NT2/D1 (cell line): ENCODE results near the gene CREB1.

Experiments
- SUZ12 ChIP-seq: IDR thresholded peaks from 2 replicates; pipeline ENCODE4 v1.6.1; 2011; ENCODE audit not compliant: insufficient read length, insufficient read depth; ENCODE audit errors: extremely low read depth
- YY1 ChIP-seq: IDR thresholded peaks from 2 replicates; pipeline ENCODE4 v1.6.1; 2011; ENCODE audit not compliant: insufficient read length, insufficient read depth
- ZNF274 ChIP-seq: IDR thresholded peaks from 2 replicates; pipeline ENCODE4 v1.6.1; 2011; ENCODE audit warnings: mild to moderate bottlenecking, low read depth, low read length

DNA sequence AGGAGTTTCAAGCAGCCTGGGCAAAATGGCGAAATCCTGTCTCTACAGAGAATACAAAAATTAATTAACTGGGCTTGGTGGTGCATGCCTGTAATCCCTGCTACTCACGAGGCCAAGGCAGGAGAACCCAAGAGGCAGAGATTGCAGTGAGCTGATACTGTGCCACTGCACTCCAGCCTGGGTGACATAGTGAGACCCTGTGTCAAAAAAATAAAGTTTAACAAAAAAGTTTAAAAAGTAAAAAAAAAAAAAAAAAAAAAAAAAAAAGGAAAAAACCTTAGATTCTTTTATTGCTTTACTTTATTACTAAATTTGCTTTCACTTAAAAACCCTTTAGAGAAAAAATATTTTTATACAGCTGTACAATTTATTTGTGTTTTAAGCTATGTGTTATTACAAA lies 10.7 kb downstream of the CREB1 start:
- TF ChIP-seq ZNF274: no peak
- no peak for TF ChIP-seq YY1
- TF ChIP-seq SUZ12: no peak
